GM19395 (cell line): Measurements from ENCODE around the gene HYLS1.

Source experiments
- ATAC-seq: cut with Tn5 transposase; IDR thresholded peaks from one replicate; pipeline ENCODE4 v1.9.1; 2021; ENCODE audit warnings: mild to moderate bottlenecking, moderate library complexity; ENCODE audit not compliant: unreplicated experiment

Gene HYLS1

DNA sequence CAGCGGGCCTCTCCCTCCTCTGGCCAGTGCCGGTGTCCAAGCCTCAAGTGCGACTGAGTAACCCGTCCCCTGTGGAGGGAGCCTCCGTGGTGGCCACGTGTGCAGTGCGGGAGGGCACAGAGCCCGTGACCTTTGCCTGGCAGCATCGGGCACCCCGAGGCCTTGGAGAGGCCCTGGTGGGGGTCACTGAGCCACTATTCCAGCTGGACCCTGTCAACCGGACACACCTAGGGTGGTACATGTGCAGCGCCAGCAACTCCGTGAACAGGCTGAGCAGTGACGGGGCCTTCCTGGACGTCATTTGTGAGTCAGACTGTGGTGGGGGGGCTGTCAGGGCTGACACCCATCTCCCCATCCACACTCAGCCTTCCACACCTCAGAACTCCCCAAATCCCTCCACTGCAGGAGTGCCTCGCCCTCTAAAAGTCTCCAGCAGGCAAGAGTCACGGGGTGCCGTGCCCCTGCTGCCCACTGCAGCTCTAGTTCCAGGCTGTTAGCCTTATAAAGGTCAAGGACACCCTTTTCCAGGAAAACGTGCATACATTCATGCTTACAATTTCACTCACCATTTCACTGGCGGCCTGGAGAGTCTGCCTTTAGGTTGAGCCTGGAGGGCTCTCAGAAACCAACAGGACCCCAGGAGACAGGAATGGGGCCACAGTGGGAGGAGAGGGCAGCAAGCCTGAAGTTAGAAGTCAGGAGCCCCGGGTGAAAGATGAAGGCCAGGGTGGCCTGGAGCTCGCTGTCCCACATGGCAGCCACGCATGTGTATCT lies 61.0 kb downstream of the HYLS1 start:
- ATAC-seq, result no peak

GRCh38 chr11:125949271-125950177 lies 62.1 kb downstream of the HYLS1 start:
- ATAC-seq, result no peak

- ATAC-seq, result no peak
These were observed 62.7 kb downstream of the HYLS1 start for GRCh38 chr11:125950178-125950490.
